Effector CD8-positive, alpha-beta T cell (primary cell): ENCODE results near the gene COA7.
A peak's percentile ranks its signal among the peaks of the same experiment; 100 is the strongest.
"Not testable (repeated sequence)": the region's sequence is repeated elsewhere in the genome, so short reads cannot be mapped to it uniquely, and the experiment has no call there.

ENCODE experiments used
- DNase-seq: peaks from one replicate; lab custom pipeline; 2025; lab: John Stamatoyannopoulos, UW
- total RNA-seq, 4 experiments: gene quantifications; one replicate each; lab custom pipeline; 2026; lab: John Stamatoyannopoulos, UW

Gene COA7
- total RNA-seq: 11.6 to 24.5 (median 14.2) reads per million in 4 experiments

- peak; percentile 54 for DNase-seq
These were observed at the start of gene COA7 for GRCh38 chr1:52697795-52698674. TSS of gene COA7 (minus strand) at chr1:52698347. CDS start at chr1:52698326, 21 bp downstream.

GRCh38 chr1:52747450-52747849 lies 49.3 kb upstream of the COA7 start:
- no peak for DNase-seq

- DNase-seq: no peak
These were observed 48.0 kb upstream of the COA7 start for GRCh38 chr1:52746189-52746588.

- no peak for DNase-seq
These were observed 43.1 kb upstream of the COA7 start for GRCh38 chr1:52741259-52741658.

GRCh38 chr1:52739699-52740467 lies 41.7 kb upstream of the COA7 start:
- DNase-seq: no peak

GRCh38 chr1:52738893-52739292 lies 40.7 kb upstream of the COA7 start:
- no peak for DNase-seq

- DNase-seq: no peak
These were observed 40.0 kb upstream of the COA7 start for GRCh38 chr1:52738148-52738547.

- not testable (repeated sequence) for DNase-seq
These were observed 37.2 kb upstream of the COA7 start for GRCh38 chr1:52735371-52735770.

GRCh38 chr1:52733368-52733767 lies 35.2 kb upstream of the COA7 start:
- DNase-seq: no peak

- DNase-seq: no peak
These were observed 30.0 kb upstream of the COA7 start for GRCh38 chr1:52727956-52728656.

GRCh38 chr1:52727114-52727586 lies 29.0 kb upstream of the COA7 start:
- DNase-seq: no peak

GRCh38 chr1:52726265-52727113 lies 28.3 kb upstream of the COA7 start, which contains the start of gene ZYG11B:
TSS of gene ZYG11B (plus strand) at chr1:52726453. CDS start at chr1:52726654, 201 bp downstream.
- peak; percentile 89 for DNase-seq

GRCh38 chr1:52725903-52726264 lies 27.7 kb upstream of the COA7 start:
- DNase-seq: no peak

GRCh38 chr1:52723260-52723659 lies 25.1 kb upstream of the COA7 start:
- no peak for DNase-seq

- not testable (repeated sequence) for DNase-seq
These were observed 17.1 kb upstream of the COA7 start for GRCh38 chr1:52715296-52715695.

GRCh38 chr1:52713590-52713989 lies 15.4 kb upstream of the COA7 start:
- no peak for DNase-seq

GRCh38 chr1:52709016-52709415 lies 10.9 kb upstream of the COA7 start:
- no peak for DNase-seq

GRCh38 chr1:52707927-52708655 lies 9.9 kb upstream of the COA7 start:
- DNase-seq: no peak

GRCh38 chr1:52706941-52707926 lies 9.1 kb upstream of the COA7 start:
- no peak for DNase-seq
